ENCODE data around the gene AUTS2.

GRCh38 chr7:70797109-70797514 is 1198.8 kb downstream of the AUTS2 start:
- TF ChIP-seq CTCF (IDR thresholded peaks at IDR 0.05 in 8 of 11, conservative IDR thresholded peaks at IDR 0.05 in 3 of 11) (no peak), POLR2A (IDR thresholded peaks at IDR 0.05) (no peak)

Data from spleen (tissue), 7 donors.